Dedifferentiated amniotic fluid mesenchymal stem cell (primary cell): ENCODE results near the gene DCHS1.

ENCODE experiments used
- DNase-seq: peaks from one replicate; pipeline ENCODE4 v3.0.0-alpha.2; 2016; ENCODE audit errors: extremely low spot score

Gene DCHS1

DNA sequence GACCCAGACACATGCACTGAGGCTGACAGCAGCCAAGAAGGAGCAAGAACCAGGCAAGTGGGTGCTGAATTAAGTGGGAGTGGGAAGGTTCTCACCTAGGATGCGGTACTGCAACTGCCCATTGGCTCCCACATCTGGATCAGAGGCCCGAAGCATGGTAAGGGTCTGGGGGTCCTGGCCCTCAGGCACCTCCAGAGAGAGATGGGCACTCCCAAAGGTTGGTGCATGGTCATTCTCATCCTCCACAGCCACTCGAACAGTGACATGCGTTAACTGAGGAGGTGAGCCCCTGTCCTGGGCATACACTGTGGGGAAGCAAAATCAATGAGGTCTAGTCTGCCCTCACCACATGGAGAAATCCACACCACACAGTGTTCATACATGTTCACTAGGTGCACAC lies 27.1 kb downstream of the DCHS1 start:
- no peak for DNase-seq

- no peak for DNase-seq
Measured at GRCh38 chr11:6627762-6628241, 27.8 kb downstream of the DCHS1 start.

GRCh38 chr11:6626971-6627761 lies 28.4 kb downstream of the DCHS1 start:
- no peak for DNase-seq

DNA sequence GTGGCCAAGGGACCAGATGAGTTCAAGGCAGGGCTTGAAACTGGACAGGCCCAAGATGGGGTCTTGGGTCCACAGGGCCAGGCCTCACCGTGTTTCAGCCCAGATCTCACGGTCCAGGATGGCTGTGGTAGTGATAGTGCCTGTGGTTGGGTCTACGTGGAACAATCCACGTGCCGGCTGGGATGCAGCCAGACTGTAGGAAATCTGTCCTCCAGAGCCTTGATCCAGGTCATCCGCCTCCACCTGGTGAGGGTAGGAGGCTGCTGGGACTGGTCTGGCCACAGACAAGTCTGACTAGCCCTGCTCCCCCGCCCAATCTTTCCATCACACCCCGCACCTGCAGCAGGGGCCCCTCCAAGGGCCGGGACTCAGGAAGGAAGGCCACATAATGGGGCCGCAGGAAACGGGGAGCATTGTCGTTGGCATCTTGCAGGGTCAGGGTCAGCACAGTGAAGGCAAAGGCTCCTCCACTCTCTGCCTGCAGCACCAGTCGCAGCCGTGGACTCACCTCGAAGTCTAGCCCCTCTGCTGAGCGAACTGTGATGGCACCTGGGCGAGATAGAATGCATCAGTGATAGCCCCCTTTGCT lies 29.7 kb downstream of the DCHS1 start:
- no peak for DNase-seq

DNA sequence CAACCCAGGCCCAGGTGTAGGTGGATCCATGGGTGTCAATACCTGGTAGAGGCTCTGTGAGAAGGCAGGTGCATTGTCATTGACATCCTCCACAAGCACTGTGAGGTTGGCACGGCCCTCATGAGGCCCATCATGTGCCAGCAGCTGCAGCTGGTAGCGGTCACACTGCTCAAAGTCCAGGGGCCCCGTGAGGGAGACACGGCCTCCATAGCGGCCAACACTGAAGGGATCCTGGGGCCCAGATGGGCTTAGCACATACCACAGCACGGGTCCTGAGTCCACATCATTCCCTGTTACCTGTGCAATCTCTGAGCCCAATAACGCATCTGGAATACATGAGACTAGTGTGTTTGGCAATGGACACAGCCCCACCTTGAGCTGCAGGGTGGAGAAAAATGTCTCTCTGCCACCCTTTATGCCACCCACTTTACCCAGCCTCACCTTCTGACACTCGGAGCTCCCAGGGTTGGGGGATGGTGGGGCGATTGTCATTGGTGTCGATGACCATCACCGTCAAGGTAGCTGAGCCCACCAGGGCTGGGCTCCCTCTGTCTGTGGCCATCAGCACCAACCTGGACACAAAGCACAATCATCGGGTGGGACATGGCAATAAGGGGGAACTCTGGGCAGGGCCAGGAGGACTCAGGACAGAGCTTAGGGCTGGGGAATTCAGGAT lies 30.3 kb downstream of the DCHS1 start:
- DNase-seq: no peak

DNA sequence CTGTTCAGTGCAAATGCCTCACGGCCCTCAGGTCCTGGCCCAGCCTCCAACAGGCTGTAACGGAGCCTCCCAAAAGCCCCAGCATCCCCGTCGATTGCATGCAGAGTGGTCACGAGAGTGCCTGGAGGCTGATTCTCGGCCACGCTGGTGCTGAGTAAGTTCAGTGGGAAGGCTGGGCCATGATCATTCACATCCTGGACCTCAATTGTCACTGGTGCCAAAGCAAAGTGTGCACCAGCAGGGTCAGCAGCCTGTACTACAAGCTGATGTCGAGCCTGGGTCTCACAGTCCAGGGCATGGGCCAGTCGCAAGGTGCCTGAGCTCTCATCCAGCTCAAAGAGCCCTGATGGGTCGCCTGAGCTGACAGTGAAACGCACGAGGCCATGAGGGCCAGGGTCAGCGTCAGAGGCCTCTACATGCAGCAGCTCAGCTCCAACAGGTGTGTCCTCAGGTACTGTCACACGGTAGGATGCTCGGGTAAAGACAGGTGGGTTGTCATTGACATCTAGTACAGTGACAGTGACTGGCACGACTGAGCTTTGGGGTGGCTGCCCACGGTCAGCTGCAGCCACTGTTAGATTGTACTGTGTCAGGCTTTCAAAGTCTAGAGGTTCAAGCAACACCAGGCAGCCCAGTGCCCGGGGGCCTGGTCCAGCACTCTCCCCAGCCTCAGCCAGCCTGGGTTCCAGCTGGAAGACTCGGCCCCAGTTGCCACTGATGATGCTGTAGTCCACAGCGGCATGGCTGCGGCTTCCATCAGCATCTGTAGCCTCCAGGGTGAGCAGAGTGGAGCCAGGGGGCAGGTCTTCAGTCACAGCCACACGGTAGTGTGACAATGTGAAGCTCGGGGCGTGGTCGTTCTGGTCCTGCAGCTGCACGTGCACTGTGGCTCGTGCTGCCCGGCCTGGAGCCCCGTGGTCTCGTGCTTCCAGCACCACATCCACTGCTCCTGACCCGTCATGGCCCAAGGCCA lies 31.9 kb downstream of the DCHS1 start:
- no peak for DNase-seq

DNA sequence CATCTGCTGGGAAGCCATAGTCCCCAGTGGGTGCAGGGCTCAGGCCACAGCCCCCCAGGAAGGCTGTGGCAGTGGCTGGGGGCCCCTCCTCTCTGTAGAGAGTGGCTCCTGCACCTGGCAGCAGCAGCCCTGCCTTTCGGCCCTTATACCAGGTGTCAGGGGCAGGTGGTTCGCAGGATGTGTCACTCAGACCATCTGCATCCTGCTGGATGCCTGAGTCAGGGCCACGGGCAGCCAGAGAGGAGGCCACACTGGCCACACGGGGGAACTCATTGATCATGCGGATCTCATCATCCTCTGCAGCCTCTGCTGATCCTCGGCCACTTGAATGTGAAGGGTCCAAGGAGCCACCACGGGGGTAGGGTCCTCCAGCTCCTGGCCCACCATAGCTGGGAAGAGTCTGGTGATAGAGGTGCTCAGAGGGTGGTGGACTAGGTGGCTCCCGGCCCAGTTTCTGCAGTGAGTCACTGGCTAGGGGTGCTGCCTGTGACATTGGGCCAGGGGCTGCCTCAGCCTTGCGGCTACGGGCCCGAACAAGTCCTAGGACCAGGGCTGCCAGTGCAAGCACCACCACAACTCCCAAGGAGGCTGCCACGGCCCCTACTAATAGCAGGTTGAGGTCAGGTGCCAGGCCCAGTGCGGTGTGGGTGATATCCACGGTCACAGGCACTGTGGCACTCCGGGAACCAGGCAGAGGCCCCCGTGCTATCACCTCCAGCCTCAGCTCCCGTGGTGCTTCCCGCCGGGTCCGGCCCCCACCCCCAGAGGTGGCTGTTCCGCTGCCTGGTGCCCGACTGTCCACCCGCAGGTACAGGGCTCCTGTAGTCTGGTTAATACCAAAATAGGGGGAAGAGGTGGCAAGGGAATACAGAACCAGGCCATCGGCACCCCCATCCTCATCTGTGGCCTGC lies 33.1 kb downstream of the DCHS1 start:
- DNase-seq: no peak

DNA sequence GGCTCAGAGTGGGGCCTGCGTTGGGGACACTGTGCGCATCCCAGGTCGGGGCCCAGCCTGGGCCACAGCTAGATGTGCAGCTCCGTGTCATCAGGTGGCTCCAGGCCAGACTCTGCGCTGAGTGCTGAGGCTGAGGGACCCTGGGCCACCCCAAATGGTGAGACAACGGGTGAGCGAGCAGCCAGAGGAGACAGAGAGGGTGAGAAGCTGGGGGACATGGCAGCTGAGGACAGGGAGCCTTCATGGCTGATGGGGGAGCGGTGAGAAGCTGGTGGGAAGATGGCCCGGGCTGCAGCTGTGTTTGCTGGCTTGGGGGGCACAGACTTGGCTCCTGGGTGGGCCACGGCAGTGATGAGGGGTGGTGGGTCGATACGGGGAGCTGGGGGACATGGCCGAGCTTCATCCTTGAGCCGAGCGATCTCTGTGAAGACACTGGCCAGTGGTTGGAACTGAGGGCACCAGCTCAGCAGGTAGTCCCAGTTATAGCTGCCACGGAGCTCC lies 33.8 kb downstream of the DCHS1 start:
- DNase-seq: no peak

DNA sequence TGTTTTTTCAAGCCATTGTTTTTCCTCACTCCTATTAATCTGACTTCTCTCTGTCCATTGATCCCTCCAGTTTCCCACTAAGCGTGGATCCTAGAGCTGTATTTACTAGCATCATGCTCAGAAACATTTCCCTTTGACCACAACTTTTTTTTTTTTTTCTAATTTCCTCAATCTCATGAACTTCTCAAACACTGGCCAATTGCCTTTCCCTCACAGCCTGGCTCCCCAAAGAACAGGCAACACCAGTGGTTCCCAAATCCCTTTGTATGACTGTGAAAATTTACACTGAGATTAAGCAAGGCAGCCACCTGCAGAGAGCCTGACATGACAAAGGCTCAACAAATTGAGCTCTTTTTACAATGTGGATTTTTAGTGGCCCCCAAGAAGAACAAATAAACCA lies 35.0 kb downstream of the DCHS1 start:
- no peak for DNase-seq

DNA sequence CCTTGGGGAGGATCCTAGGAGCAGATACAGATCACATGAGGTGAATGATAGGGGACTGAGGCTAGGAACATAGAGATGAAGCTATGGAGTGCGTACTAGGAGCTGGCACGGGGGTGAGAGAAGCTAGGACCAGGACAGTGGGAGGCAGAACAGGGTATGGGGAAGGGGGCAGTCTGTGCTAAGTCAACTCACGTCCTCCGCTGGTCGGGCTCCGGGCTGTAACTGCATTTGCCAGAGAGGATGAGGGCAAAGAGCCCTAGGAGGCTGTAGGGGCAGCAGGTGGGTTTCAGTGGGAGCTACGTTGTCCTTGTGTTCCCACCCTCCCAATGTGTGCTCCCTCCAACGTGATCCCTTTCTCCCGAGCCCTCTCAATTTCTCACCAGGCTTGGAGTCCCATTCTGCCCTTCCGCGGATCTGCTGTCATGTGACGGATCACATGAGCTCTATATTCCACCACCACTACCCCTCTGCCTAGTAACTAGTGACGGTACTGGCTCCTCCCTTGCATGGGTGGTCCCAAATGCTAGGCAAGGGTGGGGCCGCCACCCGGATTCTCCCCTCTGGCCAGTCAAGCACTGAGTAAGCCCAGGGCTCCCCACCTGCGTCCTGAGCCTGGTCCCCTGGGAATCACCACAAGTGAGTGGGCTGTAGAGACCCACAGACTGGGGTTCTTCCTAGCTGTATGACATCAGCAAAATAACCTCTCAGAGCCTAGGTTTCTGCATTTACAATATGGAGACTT lies 36.4 kb downstream of the DCHS1 start, which contains the start of gene TPP1:
Gene TPP1 (minus strand): TSS at position 419 of the 742 bp plus-strand sequence. CDS start 22 bp downstream, at position 397.
- DNase-seq: peak; percentile 87

- DNase-seq: peak; percentile 67
Measured at GRCh38 chr11:6618117-6619003, 37.2 kb downstream of the DCHS1 start.

GRCh38 chr11:6617315-6617781 lies 38.3 kb downstream of the DCHS1 start:
- DNase-seq: no peak

- DNase-seq: no peak
Measured at GRCh38 chr11:6616596-6617250, 38.9 kb downstream of the DCHS1 start.

DNA sequence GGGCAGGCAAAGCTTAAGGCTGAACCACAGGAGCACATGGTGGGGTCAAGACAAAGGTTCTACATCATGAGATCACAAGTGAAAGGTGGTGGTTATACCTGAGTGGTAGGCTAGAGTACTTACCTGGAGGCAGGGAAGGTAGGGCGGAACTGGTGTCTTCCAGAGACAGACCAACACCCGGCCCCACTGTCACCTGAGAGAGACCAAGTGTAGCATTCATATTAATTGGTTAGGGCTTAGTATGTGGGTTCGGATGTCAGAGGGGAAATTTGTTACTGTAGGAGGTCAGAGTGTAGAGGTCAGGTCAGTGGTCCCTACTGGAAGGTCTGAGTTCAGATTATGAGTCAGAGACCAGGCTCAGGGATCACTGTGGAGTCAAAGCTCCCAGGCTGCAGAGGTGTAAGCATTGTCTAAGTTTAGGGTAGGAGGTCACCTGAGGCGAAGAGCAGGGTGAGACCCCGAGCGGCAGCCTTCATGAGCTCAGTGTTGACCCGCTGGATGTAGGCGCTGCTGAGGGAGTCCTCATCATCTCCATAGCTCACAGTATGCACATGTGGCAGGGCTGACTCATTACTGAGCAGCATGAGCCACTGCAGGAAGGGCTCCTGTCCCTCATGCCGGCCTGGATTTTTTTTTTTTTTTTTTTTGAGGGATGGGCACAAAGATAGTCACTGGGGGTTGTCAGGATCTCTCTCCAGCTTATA lies 39.6 kb downstream of the DCHS1 start:
- DNase-seq: no peak

DNA sequence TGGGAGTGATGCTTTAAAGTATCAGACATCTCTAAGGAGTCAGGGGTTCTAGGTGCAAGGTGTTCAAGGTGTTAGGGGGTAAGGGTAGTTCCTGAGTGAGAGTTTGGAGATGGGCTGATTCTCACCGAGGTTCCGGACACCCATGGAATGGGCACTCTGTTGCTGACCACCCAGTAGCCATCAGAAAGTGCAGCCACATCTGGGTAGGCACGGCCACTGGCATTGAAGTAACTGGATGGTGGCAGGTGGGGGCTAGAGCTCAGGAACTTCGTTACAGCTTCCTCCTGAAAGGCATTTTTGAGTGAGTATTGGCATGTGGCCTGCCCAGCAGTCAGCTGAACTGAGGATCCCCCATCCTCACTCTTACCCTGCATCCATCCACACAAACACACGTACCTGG lies 40.6 kb downstream of the DCHS1 start:
- DNase-seq: no peak

GRCh38 chr11:6614446-6614845 lies 41.2 kb downstream of the DCHS1 start:
- DNase-seq: no peak

- no peak for DNase-seq
Measured at GRCh38 chr11:6613496-6613895, 42.1 kb downstream of the DCHS1 start.
